ENCODE data around the gene ZNF292.

The ZNF292 gene

DNA sequence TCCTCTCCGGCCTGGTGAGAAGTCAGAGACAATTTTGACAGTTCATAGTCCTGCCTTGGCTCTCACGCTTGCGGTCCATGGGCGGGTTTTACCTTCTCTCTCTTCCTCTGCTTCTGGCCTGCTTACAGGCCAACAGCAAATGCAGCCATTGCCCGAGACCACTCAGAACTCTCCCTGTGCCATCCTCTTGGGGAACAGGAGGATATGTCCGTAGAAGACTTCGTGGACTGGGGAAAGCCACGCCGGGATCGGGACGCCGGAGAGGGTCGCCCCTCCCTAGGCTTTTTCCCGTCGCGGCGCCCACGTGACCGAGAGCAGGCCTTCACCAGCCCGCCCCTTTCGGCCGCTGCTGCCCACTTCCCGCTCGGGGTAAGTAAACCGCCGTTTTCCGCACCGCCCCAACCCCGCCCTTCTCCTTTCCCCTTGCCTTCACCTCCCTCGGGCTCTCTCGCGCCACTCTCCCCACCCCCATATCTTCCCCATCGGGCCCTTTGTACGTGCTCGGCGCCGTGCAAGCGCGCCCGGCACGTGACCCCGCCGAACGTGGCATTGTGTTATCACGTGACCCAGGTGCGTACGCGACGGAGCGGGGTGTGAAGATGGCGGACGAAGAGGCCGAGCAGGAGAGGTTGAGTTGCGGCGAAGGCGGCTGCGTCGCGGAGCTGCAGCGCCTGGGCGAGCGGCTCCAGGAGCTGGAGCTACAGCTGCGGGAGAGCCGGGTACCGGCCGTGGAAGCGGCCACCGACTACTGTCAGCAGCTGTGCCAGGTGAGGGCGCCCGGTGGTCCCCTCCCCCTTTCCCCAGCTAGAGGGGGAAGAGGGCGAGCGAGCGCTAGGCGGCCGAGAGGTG, at the start of gene ZNF292:
TSS of gene ZNF292 (plus strand) at position 573 of the 849 bp plus-strand sequence. CDS start at position 600, 27 bp downstream.
- Histone ChIP-seq H3K4me3 (ENCODE audit: low read depth, low read length) (peak within 1 kb of the TSS; percentile 81), H3K27ac (peak within 1 kb of the TSS; percentile 96), H3K36me3 (peaks cover 21% of the 10 kb centered on the region), H3K9me3 (ENCODE audit: severe bottlenecking) (no peaks in the 10 kb centered on the region), H3K27me3 (ENCODE audit: insufficient read depth, low read depth, severe bottlenecking) (no peaks in the 10 kb centered on the region)
- peak; percentile 99 for DNase-seq
- TF ChIP-seq, protein P1, sequence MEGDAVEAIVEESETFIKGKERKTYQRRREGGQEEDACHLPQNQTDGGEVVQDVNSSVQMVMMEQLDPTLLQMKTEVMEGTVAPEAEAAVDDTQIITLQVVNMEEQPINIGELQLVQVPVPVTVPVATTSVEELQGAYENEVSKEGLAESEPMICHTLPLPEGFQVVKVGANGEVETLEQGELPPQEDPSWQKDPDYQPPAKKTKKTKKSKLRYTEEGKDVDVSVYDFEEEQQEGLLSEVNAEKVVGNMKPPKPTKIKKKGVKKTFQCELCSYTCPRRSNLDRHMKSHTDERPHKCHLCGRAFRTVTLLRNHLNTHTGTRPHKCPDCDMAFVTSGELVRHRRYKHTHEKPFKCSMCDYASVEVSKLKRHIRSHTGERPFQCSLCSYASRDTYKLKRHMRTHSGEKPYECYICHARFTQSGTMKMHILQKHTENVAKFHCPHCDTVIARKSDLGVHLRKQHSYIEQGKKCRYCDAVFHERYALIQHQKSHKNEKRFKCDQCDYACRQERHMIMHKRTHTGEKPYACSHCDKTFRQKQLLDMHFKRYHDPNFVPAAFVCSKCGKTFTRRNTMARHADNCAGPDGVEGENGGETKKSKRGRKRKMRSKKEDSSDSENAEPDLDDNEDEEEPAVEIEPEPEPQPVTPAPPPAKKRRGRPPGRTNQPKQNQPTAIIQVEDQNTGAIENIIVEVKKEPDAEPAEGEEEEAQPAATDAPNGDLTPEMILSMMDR (IDR thresholded peaks at IDR 0.05; ENCODE audit: low read depth, low read length) = no peak

DNA sequence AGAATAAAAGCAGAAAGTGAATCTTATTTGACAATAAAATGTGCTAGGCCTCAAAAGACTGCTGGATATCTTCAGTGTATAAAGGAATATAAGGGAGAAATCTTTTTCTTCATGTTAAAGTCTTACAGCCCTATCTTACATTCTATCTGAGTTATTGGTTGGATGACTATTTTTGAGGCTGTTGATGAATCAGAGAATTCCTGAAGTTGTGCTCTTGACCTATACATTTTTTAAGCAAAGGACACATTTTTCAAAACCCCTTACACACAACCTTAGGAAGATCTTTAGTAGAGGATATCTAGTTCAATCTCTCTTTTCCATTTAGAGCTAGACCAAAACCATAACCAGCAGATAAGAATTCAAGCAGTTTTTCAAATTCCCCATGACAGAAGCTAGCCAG, 49.5 kb upstream of the ZNF292 start:
- Histone ChIP-seq H3K27ac (no peak overlapping the region), H3K4me3 (ENCODE audit: low read depth, low read length) (no peak overlapping the region), H3K36me3 (no peaks in the 10 kb centered on the region), H3K27me3 (ENCODE audit: insufficient read depth, low read depth, severe bottlenecking) (no peaks in the 10 kb centered on the region), H3K9me3 (ENCODE audit: severe bottlenecking) (no peaks in the 10 kb centered on the region)
- TF ChIP-seq, protein P1 (IDR thresholded peaks at IDR 0.05; ENCODE audit: low read depth, low read length) = no peak
- DNase-seq = no peak

DNA sequence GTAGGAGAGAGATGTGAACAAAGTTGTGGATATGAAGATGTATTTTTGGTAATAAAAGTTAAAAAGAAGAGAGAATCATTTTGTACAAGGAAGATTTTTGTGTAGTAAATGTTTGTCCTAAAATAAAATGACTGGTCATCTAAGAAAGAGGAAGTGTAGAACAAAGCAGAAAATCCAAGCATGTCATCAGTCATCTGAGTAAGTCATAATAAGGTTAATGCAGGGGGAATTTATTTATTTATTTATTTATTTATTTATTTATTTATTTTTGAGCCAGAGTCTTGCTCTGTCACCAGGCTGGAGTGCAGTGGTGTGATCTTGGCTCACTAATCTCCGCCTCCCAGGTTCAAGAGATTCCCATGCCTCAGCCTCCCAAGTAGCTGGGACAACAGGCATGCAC, 44.7 kb upstream of the ZNF292 start:
- Histone ChIP-seq H3K9me3 (ENCODE audit: severe bottlenecking) (no peaks in the 10 kb centered on the region), H3K4me3 (ENCODE audit: low read depth, low read length) (no peak overlapping the region), H3K36me3 (no peaks in the 10 kb centered on the region), H3K27me3 (ENCODE audit: insufficient read depth, low read depth, severe bottlenecking) (no peaks in the 10 kb centered on the region), H3K27ac (no peak overlapping the region)
- TF ChIP-seq, protein P1 (IDR thresholded peaks at IDR 0.05; ENCODE audit: low read depth, low read length) = no peak
- DNase-seq = no peak

DNA sequence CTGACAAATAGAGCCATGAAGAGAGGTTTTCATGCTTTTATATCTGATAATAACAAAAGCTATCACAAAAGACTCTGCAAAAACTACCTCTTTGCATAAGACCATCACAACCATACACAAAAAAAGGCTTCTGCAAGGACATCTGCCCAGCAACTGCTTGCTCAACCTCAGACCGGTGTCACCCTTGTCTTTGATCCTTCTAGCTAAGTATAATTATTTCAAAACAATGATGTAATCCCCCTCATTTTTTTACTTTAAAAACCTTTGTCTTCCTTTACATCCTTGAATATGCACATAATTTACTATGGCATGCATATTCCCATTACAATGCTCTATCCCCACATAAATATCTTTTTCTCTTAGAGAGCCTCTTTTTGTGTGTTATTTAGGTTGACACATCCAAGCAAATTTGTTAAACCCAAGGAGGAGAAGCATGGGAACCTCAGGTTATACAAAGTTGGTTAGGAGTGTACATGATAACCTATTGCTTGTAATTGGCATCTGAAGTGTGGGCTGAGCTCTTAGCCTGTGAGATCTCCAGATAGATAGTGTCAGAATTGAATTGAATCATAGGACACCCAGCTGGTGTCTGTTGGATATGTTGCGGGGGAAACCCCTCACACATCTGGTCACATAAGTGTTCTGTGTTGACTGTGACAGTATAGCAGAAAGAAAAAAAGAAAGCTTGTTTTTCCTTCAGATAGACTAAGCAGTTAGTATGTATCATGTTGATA, 39.8 kb upstream of the ZNF292 start:
- DNase-seq = no peak
- no peak overlapping the region for H3K27ac ChIP-seq
- no peak overlapping the region for H3K4me3 ChIP-seq (ENCODE audit: low read depth, low read length)
- H3K27me3 ChIP-seq (ENCODE audit: insufficient read depth, low read depth, severe bottlenecking) = no peaks in the 10 kb centered on the region
- no peaks in the 10 kb centered on the region for H3K9me3 ChIP-seq (ENCODE audit: severe bottlenecking)
- no peaks in the 10 kb centered on the region for H3K36me3 ChIP-seq
- TF ChIP-seq, protein P1 (IDR thresholded peaks at IDR 0.05; ENCODE audit: low read depth, low read length) = no peak

DNA sequence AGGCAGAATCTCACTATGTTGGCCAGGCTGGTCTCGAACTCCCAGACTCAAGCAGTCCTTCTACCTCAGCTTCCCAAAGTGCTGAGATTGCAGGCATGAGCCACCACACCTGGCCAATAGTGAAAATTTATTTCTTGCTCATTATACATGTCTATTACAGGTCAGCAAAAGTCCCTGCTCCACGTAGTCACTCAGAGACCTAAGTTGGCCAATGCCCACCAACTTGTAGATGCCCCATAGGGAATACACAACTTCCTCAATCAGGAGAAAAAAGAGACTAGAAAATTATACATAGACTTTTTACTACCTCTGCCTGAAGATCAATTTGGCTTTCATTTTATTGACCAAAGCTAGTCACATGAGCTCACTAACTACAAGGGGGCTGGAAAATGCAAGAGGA, 38.4 kb upstream of the ZNF292 start:
- no peak overlapping the region for H3K4me3 ChIP-seq (ENCODE audit: low read depth, low read length)

More for the DNA sequence above, 38.4 kb upstream of the ZNF292 start:
- Histone ChIP-seq H3K27me3 (ENCODE audit: insufficient read depth, low read depth, severe bottlenecking) (no peaks in the 10 kb centered on the region), H3K36me3 (no peaks in the 10 kb centered on the region), H3K9me3 (ENCODE audit: severe bottlenecking) (no peaks in the 10 kb centered on the region), H3K27ac (no peak overlapping the region)
- TF ChIP-seq, protein P1 (IDR thresholded peaks at IDR 0.05; ENCODE audit: low read depth, low read length) = no peak
- no peak for DNase-seq

All from WERI-Rb-1 (cell line).